ENCODE measurements around the gene SHD. TPM values are rescaled to one million over a fixed set of nuclear protein-coding genes. Genes with fewer than 3 reads are reported as not detected.

Gene SHD
- total and polyA plus RNA-seq, 2 of the 8 experiments (the other 6 are each of a cell fraction or from before 2014, with no cell fraction given), result 5.8 to 10.7 TPM

DNA sequence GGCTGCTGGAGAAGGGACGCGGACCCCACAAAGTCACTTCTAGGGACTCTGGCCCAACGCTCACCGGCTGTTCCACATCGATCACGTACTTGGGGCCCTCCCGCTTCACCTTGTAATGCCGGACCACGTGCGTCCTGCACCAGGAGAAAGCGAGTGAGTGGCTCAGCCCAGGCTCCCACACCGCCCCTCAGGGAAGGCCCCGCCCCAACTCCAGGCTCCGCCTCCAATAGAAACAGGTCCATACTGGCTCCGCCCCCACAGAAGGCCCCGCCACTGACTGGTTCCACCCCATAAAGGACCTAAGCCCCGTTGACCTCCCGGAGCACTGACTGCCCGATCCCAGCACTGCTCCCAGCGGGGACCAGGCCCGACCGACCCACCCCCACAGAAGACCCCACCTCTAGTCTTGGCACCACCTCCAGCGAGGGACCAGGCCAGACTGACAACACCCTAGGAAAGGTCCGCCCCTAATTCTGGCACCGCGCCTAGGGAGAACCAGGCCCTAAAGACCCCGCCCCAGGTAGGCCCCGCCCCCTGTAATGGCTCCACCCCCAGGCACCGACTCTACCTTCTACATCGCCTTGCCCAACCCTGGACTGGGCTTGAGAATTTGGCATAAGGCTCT, 48.3 kb downstream of the SHD start (continued):
- TF ChIP-seq MAX (IDR thresholded peaks at IDR 0.05) (peak; percentile 96), SIX5 (IDR thresholded peaks at IDR 0.05; ENCODE audit: low read depth, low read length) (no peak), PHF8 (conservative IDR thresholded peaks at IDR 0.05; ENCODE audit: low read depth, low read length) (0 out of 2 replicates have a peak, but pooled peaks have one; percentile 33), CHD7 (IDR thresholded peaks at IDR 0.05; ENCODE audit: insufficient replicate concordance, low read length) (no peak), USF2 (IDR thresholded peaks at IDR 0.05; ENCODE audit: low read length) (no peak), TCF12 (IDR thresholded peaks at IDR 0.05; ENCODE audit: low read depth, low read length) (no peak), RXRA (IDR thresholded peaks at IDR 0.05; ENCODE audit: insufficient read depth, low read depth, low read length) (no peak), CHD1 (IDR thresholded peaks at IDR 0.05; ENCODE audit: low read depth, low read length) (no peak)
- TF ChIP-seq, protein P1, sequence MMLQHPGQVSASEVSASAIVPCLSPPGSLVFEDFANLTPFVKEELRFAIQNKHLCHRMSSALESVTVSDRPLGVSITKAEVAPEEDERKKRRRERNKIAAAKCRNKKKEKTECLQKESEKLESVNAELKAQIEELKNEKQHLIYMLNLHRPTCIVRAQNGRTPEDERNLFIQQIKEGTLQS (IDR thresholded peaks at IDR 0.05; ENCODE audit: insufficient read depth, low read depth, low read length), result no peak
